Stomach (tissue), 4 donors: ENCODE measurements around the gene CCL22.

ENCODE experiments used
- CTCF ChIP-seq, 7 experiments: fragments of 450-650 bp in 4 of 7; fragments of 200-600 bp in 3 of 7; sonication (generic) in 3 of 7; IDR thresholded peaks; one replicate each; pipeline ENCODE4 v1.5.1; 2016 to 2019; ENCODE audit warnings: antibody characterized with exemption in 7 of 7, control low read depth in 2 of 7, mild to moderate bottlenecking in 1 of 7
- EP300 ChIP-seq: sonication (generic); formaldehyde crosslinking; IDR thresholded peaks from one replicate; pipeline ENCODE4 v1.6.1; 2017; ENCODE audit warnings: antibody characterized with exemption
- POLR2A ChIP-seq, 4 donors: fragments of 450-650 bp; IDR thresholded peaks; one replicate each; pipeline ENCODE4 v1.6.1; 2016; ENCODE audit warnings: antibody characterized with exemption in 4 of 4, control low read depth in 2 of 4, mild to moderate bottlenecking in 1 of 4, moderate library complexity in 1 of 4

- TF ChIP-seq CTCF (IDR thresholded peaks at IDR 0.05), result no peak
- TF ChIP-seq POLR2A (IDR thresholded peaks at IDR 0.05), result no peak
- no peak for TF ChIP-seq EP300
Measured at GRCh38 chr16:57313509-57313908, 45.1 kb upstream of the CCL22 start.
